ENCODE measurements around the gene GPRIN3.
"Not testable (repeated sequence)": the region's sequence is repeated elsewhere in the genome, so short reads cannot be mapped to it uniquely, and the experiment has no call there.

GPRIN3 gene

DNA sequence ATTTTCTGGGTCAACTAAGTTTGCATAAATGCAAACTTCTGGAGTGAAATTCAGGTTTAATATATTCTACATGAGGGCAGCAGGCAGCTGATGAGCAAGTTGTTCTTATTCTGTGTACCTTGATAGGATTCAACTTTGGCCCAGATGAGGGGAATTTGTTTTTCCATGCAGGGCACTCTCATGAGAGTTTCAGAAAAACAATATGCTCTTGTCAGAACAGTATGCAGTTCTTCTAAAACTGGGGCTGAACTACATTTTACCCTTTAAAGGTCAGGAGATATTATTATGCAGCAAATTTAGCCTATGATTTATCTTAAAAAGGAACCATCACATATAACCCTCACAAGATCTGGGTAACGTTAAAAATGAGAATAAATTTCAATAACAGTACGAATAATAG lies 19.2 kb downstream of the GPRIN3 start:
- no peak for FAIRE-seq

DNA sequence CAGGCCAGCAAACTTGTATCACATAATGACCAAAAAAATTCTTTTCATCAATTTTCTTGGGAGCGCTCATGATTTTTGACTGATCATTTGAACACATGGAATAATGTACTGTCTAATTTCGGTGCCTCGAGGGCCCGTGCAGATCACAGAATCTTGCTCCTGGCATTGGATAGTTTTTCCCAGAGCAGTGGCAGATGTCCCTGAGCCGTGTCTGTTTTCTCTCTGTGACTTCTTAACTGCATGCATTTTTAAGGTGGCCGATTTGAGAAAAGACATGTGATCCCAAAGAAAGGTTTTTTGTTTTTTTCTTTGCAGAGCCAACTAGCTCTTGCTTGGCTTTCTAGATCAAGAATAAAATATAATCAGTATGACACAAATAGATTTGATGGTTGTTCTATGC lies 19.7 kb downstream of the GPRIN3 start:
- no peak for FAIRE-seq

DNA sequence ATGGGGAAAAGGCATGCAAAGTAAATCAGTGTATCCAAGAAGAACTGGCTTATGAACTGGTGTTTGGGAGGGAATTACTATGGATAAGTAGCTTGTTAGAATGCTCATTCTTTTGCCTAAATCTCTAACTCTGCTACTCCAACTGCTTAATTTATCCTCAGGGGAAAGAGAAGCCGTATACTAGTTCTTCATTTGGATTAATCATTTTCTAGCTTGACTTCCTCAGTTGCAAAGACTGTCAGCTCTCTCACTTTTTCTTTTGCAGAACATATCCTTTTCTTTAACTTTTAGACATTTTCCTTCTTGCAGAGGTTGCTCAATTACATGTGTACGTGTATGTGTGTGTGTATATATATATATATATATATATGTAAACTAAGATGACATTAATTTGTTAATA lies 21.9 kb downstream of the GPRIN3 start:
- no peak for FAIRE-seq

DNA sequence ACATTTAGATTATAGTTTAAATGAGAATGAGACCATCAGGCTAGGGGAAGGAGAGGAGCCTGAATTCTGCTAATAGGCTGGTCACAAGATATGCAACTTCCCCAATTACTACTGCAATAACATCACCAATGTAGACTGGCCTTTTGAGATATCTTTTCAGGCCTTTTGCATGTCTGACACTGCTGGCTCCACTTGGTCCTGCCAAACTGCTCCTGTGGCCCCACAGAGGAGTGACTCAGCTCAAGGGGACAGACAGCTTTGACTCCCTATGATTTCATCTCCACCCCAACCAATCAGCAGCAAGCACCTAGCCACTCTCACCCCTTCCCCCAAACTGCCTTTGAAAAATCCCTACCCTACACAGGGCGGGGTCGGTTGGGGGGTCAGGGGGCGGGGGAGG lies 22.8 kb downstream of the GPRIN3 start:
- no peak for FAIRE-seq

- no peak for FAIRE-seq
Measured at GRCh38 chr4:89284020-89284424, 23.6 kb downstream of the GPRIN3 start.

DNA sequence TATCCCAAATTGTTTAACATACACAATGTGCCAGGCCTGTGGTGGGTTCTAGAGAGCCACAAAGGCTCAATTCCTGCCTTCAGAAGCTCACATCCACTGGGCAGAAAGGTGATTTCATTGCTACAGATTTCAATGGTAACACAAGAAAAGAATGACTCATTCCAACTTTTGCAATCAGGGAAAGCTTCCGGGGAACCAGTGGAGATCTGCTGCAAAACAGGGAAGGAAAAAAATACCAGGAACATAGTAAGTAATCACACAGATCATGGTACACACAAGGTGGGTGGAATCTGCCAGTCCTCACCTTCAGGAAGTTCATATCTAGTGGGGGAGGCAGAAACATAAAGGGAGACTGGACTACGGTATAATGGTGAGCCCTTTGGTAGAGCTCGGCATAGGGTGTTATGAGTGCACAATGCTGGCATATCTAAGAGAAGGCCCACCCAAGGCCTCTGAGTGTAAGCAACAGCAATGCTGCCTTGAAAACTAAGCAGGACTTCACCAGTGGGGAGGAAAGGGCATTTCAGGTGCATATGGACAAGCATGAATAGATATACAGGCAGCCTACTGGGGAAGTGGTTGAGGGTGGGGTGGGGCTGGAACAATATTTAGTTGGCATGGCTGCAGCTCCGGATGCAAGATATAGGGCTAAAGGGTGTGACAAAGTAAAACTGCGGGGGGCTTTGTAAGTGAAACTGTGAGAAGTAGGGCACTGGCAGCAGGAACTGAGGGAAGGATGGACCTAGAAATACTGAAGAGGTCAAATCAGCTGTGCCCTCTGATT lies 24.2 kb downstream of the GPRIN3 start:
- no peak for FAIRE-seq

GRCh38 chr4:89279385-89279784 lies 28.2 kb downstream of the GPRIN3 start:
- FAIRE-seq, result no peak

DNA sequence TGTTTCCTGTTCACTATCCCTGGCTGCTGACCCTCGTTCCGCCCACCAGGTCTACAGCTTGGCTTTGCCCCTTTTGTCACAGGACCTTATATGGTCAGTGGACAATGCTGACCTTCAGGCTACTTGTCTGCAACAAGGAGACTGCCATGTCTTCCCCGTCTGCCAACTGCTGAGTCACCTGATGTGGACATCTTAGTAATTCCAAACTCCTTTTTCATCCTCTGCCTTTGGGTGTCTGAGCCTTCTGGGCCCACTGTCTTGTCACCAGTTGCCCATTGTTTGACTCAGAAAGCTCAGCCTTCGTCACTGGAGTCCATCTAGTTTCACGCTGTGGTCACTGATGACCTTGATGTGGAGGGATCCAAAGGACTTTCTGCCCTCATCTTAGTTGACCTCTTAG lies 30.2 kb downstream of the GPRIN3 start:
- FAIRE-seq, result no peak

GRCh38 chr4:89276296-89276695 lies 31.3 kb downstream of the GPRIN3 start:
- no peak for FAIRE-seq

- FAIRE-seq, result no peak
Measured at GRCh38 chr4:89275587-89275986, 32.0 kb downstream of the GPRIN3 start.

GRCh38 chr4:89273741-89274141 lies 33.9 kb downstream of the GPRIN3 start:
- FAIRE-seq, result no peak

GRCh38 chr4:89270792-89271191 lies 36.8 kb downstream of the GPRIN3 start:
- no peak for FAIRE-seq

DNA sequence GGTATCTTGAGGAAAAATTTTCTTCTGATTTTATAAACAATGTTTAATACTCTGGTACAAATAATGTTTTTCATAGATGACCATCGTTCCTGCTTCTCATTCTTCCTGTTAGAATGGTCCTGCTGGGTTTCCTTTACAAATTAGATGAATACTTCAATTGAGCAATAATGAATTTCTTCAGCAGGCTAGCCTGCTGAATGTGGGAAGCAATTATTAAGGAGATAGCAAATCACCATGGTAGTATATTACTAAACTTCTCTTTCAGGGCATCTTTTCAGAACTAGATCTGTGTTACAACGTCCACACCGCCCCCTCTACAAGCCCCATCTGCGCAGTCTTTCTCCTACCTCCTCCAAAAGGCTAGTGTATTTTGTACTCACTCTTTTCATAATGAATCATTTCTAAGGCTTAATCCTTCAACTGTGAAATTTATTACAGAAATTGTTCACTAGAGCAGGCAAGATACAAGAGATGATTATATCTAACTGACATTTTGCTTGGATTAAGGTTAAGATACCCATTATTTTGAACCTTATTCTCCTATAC lies 38.4 kb downstream of the GPRIN3 start:
- no peak for FAIRE-seq

DNA sequence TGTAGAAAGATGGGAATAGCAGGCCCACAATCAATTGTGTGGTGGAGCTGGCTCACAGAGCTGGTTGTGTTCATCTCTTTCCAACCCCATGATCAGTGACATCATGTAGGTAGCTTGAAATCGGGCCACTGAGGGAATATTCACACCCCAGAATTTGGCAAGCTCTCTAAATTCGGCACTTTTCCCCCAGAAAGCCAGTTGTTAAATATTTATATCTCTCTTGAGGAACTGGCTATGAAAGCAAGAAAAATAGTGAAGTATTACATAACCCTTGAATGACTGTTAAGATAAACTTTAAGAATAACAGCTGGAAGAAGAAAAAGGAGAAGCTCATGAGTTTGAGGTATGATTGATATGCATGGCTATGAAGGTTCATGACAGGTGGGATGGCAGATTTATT lies 38.9 kb downstream of the GPRIN3 start:
- FAIRE-seq, result no peak

DNA sequence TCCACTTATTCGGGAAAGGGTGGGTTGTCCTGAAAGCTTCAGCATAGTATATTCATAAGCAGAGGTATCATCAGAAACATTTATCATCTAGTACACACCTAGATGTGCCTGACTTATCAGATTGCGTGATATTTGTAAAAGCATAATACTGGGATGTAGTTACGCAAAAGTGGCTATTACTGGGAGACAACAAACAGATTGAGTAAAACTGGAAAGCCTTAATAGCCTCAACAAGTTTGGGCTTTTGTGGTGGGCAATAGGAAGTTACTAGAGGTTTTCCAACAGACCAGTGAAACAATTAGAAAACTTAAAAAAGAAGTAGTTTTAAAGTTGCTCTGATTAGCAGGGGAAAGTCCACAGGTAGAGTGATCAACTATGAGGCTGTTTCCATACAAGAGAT lies 39.8 kb downstream of the GPRIN3 start:
- FAIRE-seq, result no peak

DNA sequence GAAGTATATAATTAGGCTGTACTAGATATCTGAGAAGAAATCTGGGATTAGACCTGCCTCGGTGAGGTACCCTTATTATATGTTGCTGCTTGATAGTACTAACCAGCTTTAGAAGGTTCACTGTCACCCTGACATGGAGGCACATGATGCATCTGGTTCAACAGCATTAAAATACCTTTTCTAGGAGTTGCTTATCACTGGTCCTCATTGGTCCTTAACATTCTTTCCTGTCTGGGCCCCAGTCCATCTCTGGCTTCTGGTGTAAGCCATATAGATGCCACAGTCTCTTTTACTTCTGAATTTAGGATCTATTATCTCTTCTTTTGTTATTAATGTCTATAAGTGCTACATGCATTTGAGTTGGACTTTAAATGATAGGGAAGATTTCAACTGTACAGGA lies 40.2 kb downstream of the GPRIN3 start:
- no peak for FAIRE-seq

- FAIRE-seq, result no peak
Measured at GRCh38 chr4:89266128-89266527, 41.5 kb downstream of the GPRIN3 start.

- FAIRE-seq, result no peak
Measured at GRCh38 chr4:89263265-89263664, 44.3 kb downstream of the GPRIN3 start.

DNA sequence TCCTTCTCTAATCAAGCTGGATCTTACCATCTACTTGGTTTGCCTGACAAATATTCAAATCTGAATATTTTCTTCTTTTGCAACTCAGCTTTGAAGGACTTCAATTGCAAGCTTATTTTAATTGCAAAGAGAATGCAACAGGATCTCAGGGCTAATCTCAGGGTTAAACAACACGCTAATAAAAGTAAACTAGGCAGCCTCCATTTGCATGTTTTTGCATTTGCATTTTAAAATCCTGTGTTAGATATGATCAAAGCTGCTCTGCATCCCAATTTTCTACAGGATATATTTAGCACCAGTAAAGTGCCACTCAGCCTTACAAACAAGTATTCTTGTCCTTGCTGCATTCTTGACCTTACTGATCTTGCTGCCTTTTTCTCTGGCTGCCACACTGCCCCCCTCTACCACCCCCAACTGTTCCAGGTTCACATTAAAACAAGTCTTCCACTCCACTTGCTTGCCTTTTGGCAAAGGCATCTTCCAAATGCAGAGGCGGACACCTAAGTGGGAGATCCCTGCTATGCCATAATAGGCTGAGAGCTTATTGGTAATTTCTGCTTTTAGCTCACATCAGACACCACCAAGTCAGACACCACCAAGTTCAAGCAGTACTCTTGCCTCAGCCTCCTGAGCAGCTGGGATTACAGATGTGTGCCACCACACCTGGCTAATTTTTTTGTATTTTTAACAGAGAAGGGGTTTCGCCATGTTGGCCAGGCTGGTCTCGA lies 48.1 kb downstream of the GPRIN3 start:
- no peak for FAIRE-seq

GRCh38 chr4:89258506-89258905 lies 49.1 kb downstream of the GPRIN3 start:
- FAIRE-seq, result no peak

DNA sequence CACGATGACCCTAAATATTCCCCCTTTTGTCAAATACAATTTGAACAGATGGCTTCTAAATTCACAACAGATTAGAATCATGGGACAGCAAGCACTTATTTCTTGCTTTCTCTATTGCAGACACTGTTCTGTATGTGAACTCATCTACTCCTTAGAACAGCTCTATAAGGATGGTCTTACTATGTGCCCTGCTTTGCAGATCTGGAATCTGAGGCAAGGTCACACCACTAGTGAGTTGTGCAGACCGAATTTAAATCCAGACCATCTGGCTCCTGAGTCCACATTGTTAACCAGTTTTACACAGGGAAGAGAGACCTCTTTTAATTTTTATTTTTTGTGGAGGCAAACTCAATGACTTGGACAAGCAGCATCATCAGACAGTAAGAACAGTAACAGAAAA lies 50.2 kb downstream of the GPRIN3 start:
- FAIRE-seq, result no peak

- no peak for FAIRE-seq
Measured at GRCh38 chr4:89256203-89256800, 51.3 kb downstream of the GPRIN3 start.

- FAIRE-seq, result no peak
Measured at GRCh38 chr4:89254847-89255246, 52.8 kb downstream of the GPRIN3 start.

DNA sequence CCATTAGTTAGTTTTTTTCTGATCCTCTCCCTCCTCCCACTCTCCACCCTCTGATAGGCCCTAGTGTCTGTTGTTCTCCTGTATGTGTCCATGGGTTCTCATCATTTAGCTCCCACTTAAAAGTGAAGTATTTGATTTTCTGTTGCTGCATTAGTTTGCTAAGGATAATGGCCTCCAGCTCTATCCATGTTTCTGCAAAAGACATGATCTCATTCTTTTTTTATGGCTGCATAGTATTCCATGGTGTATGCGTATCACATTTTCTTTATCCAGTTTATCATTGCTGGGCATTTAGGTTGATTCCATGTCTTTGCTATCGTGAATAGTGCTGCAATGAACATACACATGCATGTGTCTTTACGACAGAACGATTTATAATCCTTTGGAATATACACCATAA lies 53.3 kb downstream of the GPRIN3 start:
- FAIRE-seq, result not testable (repeated sequence)
